HG02970 (cell line): Measurements from ENCODE around the gene SH3RF1.
"Not testable (repeated sequence)": the region's sequence is repeated elsewhere in the genome, so short reads cannot be mapped to it uniquely, and the experiment has no call there.

ENCODE experiments used
- ATAC-seq: cut with Tn5 transposase; IDR thresholded peaks from one replicate; pipeline ENCODE4 v1.9.1; 2021; ENCODE audit warnings: mild to moderate bottlenecking, moderate library complexity, moderate number of reproducible peaks; ENCODE audit not compliant: unreplicated experiment, low FRiP score

SH3RF1 gene

DNA sequence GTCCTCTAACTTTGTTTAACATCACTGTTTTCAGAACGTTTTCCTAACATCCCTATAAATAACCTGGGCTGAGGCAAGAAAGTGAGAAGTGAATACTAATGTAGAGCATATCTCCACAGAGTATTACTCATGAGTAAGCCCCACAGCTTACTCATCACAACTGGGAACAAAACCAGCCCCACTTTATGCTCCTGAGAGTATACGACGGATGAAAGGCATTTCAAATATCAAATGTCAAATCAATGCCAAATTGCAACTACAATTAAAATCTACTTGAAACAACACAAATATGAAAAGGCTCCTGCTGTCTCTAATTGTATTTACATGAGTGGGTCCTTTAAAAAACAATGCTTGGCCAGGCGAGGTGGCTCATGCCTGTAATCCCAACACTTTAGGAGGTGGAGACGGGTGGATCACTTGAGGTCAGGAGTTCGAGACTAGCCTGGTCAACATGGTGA lies 41.2 kb downstream of the SH3RF1 start:
- no peak for ATAC-seq

DNA sequence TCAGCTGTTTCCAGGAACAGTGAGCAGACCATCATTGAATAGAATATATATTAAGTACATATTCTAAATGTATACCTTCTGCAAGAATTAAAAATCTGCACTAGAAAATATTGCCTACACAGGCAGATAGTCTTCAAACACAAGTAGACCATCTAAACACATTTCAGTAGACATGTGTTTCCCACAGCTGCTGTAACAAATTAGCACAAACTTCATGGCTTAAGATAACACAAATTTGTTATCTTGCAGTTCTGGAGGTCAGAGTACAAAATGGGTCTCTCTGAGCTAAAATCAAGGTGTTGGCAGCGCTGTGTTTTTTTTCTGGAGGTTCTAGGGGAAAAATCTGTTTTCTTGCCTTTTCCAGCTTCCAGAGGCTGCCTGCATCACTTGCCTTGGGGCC lies 42.7 kb downstream of the SH3RF1 start:
- ATAC-seq = no peak

- no peak for ATAC-seq
Observed at GRCh38 chr4:169226565-169226964, 44.2 kb downstream of the SH3RF1 start.

GRCh38 chr4:169225812-169226211 lies 44.9 kb downstream of the SH3RF1 start:
- ATAC-seq = no peak

- ATAC-seq = no peak
Observed at GRCh38 chr4:169225058-169225751, 45.6 kb downstream of the SH3RF1 start.

DNA sequence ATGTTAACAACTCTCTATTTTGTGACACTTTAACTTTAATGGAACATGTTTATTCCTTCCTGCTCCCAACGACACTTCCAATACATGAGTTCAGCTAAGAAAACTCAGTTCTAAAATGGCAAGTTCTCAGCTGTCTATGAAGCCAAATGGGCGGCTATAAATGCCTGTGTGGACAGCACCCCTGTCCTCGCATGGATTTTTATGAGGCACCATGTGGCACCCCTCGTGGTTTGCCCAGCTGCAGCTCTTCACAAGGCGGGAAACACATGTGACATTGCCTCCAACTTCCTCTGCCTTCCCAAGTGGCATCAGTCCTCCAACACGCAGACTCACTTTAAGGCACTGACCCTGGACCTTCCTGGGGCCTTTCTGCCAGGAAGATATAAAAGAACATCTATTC lies 48.0 kb downstream of the SH3RF1 start:
- no peak for ATAC-seq

DNA sequence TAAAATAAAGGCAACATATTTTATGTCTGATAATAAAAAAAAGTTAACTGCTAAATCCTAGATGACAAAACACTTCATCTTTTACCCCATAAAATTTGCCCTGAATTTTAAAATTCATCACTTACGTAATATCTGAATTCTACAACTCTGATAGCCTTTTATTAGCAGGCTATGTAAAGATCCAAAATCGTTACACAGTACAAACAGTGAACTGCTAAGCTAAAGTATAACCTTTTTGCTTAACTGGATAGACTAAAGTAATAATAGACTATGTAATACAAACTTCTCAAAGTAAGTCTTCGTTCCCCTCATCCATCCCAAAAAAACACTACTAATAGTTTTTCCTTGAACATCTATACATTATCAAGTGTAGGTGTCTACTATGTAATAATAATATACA lies 49.1 kb downstream of the SH3RF1 start:
- ATAC-seq = no peak

DNA sequence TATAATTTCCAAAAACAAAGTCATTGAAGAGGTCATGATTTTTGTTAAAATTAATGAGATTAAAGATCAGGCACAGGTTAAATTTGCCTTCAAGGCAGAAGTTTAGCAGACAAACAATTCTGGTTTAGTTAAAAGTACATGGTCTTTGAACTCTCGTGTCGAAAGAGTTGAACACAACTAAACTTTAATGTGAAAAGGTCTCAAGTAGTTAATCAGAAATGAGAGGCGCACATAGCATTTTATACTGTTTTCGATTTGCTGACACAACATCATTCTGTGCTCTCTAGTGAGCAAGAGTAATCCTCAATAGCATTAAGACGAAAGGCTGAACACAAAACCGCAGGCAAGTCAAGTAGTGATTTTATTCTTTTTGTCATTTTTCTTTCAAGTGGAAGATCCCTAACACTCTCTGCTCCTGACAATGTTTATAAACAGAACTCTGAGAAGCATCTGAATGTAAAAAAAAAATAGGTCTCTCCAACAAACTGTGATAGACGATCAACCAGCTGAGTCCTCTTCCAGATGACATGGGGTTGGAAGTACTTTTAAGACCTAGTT lies 49.8 kb downstream of the SH3RF1 start:
- no peak for ATAC-seq

- no peak for ATAC-seq
Observed at GRCh38 chr4:169220447-169220846, 50.3 kb downstream of the SH3RF1 start.

DNA sequence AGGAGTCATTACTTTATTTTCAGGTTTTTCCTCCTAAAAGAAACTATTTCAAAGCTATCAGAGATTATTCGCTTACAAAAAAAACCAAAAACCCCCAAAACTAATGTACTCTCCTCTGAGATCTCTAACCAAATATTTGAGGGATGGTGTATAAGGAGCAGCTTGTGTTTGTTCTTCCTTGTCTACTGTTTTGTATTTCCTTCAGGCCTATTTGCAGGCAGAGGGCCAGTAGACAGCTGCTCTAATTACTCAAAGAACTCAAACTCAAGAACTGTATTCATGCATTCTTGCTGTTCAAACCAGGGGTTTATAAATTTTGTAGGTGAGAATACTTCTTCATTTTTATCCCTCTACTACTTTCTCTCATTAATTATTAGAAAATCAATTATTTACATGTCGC lies 51.3 kb downstream of the SH3RF1 start:
- ATAC-seq = no peak

DNA sequence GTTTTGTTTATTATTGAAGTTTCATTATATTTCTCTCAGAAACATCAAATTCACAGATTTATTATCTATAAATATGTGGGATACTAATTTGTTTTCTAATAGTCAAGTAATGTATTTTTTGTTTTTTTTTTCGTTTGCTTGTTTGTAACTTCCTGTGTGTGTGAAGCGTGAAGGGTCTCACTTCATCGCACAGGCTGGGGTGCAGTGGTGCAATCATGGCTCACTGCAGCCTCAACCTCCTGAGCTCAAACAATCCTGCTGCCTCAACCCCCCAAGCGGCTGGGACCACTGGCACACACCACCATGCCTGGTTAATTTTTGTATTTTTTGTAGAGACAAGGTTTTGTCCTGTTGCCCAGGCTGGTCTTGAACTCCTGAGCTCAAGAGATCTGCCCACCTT lies 55.1 kb downstream of the SH3RF1 start:
- ATAC-seq = no peak

DNA sequence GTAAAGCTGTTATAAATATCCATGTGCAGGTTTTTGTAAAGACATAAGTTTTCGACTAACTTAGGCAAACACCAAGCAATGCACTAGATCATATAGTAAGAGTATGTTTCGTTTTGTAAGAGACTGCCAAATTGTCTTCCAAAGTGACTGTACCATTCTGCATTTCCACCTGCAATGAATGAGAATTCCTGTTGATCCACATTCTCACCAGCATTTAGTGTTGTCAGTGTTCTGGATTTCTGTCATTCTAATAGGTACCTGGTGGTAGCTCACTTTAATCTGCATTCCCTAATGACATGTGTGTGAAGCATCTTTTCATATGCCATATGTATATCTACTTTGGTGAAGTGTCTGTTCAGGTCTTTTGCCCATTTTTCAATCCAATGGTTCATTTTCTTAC lies 57.8 kb downstream of the SH3RF1 start:
- no peak for ATAC-seq

DNA sequence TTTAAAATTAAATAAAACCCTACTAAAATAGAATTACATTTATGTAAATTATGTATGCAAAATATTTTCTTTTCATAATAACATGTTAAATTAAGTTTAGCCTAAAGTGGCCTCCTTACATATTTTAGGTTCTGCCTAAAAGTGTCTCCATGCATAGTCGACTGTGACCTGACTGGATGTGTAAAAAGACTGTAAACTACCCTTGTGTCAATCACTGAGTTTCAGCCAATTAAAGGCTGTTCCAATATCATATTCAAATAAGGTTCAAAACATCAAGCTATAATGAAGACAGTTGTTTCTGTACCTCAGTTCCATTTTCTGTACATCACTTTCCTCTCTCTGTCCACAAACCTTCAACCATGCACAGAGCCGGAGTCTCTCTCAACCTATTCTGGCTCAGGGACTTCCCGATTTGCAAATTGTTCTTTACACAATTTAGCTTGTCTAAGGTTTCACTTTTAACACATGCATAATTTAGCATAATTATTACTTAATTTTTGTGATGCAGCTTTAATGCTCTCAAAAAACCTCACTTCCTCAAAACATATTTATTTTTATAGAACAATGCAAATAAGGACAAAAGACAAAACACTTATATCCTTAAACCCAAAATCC lies 60.1 kb downstream of the SH3RF1 start:
- peak; percentile 80 for ATAC-seq

DNA sequence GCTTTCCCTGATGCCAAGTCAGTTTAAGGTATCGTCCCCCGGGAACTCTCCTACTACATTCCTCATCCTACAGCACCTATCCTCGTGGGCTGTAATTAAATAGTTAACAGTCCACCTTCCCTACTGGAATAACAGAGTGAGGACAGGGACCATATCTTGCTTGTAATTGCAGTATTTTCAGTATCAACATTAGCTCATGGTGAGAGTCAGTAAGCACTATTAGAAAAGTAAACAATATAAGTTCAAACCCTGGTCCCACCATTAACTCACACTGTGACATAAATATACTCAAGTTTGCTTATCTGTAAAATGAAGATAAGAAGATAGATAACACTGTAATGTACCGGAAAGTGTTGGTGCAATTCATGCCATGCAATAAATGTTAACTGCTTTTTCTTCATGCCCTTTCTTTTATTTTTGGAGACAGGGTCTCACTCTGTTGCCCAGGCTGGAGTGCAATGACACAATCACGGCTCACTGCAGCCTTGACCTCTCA lies 61.3 kb downstream of the SH3RF1 start:
- ATAC-seq = no peak

DNA sequence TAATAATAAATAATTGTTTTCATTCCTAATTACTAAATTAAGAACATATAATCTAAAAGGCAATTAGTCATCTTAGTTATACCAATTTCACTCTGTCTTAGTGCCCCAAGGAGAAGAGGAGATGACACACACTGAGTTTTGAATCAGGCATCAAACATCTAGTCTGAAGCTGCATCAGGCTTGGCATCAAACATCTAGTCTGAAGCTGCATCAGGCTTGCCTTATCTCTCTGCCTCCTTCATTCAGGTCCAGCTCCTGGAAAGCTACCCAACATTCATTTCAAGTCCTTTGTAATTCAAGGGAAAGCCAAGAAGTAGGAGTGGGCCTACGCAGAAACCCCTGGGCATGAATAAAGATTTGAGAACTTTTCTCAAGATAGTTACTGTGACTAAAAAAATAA lies 62.2 kb downstream of the SH3RF1 start:
- no peak for ATAC-seq

- ATAC-seq = no peak
Observed at GRCh38 chr4:169208090-169208455, 62.7 kb downstream of the SH3RF1 start.

DNA sequence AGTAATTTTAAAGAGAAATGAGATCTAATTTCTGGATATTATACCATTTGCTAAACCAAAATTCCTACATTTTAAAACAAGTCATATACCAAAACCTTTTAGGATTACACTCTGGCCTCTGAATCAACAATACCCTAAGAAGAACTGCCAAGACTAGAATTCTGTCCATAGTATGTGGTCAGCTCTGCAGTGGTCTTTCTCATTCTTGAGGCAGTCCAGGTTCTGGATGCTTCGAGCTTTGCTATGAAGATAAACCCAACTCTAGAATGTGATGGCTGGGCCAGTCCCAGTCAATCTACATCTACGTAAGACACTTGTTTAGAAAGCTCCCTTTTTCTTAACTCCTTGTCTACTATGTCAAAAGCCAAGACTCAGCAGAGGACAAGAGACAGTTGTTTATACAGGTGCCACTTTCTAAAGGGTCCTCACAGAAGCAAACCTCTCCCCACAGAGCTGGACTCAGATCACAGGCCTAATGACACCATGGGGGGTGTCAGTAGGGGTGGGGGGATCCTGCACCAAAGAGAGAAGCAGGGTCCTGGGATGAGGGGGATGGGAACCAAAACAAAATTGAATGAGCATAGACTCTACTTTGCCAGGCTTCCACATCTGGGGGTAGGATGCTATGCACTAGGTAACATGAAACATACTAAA lies 63.2 kb downstream of the SH3RF1 start:
- ATAC-seq = no peak

DNA sequence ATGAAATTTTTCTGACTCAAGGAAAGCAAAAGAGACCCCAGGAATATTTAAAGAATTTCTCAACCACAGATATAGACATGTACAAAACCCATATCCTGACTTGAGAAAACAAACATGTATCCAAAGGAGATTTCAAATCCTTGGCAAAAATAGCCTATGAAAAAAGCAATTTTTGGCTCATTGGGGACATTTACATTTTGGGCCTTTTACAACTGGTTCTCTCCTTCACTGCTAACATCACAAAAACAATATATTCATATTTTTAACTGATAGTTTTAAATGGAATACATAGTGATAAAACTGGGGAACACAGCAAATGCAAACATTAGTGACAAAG lies 65.0 kb downstream of the SH3RF1 start:
- ATAC-seq = no peak

- no peak for ATAC-seq
Observed at GRCh38 chr4:169205075-169205743, 65.5 kb downstream of the SH3RF1 start.

DNA sequence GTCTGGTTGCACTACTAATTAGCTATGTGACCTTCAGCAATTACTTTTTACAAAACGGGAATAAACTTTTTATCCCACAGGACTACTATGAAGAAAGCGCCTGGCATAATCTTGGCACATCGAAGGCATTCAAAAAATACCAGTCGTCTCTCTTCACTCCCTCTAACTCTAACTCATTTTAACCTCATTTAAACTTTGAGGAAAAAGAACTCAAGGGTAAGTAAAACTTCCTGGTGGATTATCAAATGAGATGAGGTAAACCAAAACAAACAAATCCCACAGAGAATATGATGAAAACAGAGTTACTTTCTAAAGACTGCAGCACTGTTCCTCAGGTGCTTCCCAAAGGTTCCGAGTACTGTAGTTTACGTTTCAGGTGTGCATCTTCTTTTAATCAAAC lies 66.9 kb downstream of the SH3RF1 start:
- ATAC-seq = no peak

DNA sequence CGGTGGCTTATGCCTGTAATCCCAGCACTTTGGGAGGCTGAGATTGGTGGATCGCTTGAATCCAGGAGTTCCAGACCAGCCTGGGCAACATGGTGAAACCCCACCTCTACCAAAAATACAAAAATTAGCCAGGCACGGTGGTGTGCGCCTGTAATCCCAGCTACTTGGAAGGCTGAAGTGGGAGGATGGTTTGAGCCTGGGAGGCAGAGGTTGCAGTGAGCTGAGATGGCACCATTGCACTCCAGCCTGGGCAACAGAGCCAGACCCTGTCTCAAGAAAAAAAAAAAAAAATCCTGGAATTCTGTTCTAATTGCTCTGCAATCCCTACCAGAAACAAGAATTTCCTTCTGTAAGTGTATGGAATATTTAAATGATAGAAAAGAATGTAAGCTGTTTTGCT lies 67.5 kb downstream of the SH3RF1 start:
- ATAC-seq = not testable (repeated sequence)
